Loucy (cell line): ENCODE data around the gene CRYZ.

Source experiments
- H2AFZ ChIP-seq: fragments of 200-600 bp; sonication (generic); 2 replicates; pipeline ENCODE4 v1.6.0; 2016; ENCODE audit warnings: antibody characterized with exemption, mild to moderate bottlenecking, low read length, moderate library complexity
- H3F3A ChIP-seq: fragments of 200-600 bp; 2 replicates; pipeline ENCODE4 v1.6.0; 2016; ENCODE audit warnings: antibody characterized with exemption, low read depth, mild to moderate bottlenecking
- H3K27me3 ChIP-seq: fragments of 200-600 bp; sonication (generic); 2 replicates; pipeline ENCODE4 v1.6.1; 2014; ENCODE audit warnings: low read length, mild to moderate bottlenecking; ENCODE audit not compliant: insufficient read depth, poor library complexity, severe bottlenecking
- H3K36me3 ChIP-seq: fragments of 200-600 bp; sonication (generic); 2 replicates; pipeline ENCODE4 v1.6.1; 2016; ENCODE audit warnings: low read length; ENCODE audit not compliant: insufficient read depth
- H3K4me1 ChIP-seq: fragments of 200-600 bp; sonication (generic); 2 replicates; pipeline ENCODE4 v1.5.1; 2014; ENCODE audit warnings: low read length, mild to moderate bottlenecking; ENCODE audit not compliant: insufficient read depth, poor library complexity, severe bottlenecking
- H3K4me2 ChIP-seq: fragments of 200-600 bp; sonication (generic); 2 replicates; pipeline ENCODE4 v1.6.0; 2014; ENCODE audit warnings: antibody characterized with exemption, low read length, low read depth, mild to moderate bottlenecking; ENCODE audit not compliant: poor library complexity, severe bottlenecking
- H3K4me3 ChIP-seq: fragments of 200-600 bp; sonication (generic); 2 replicates; pipeline ENCODE4 v1.5.1; 2014; ENCODE audit warnings: low read length, mild to moderate bottlenecking, mixed read lengths; ENCODE audit not compliant: poor library complexity, severe bottlenecking
- H3K79me2 ChIP-seq: fragments of 200-600 bp; sonication (generic); 2 replicates; pipeline ENCODE4 v1.6.1; 2014; ENCODE audit warnings: low read length; ENCODE audit not compliant: insufficient read depth
- H3K9ac ChIP-seq: fragments of 200-600 bp; sonication (generic); 2 replicates; pipeline ENCODE4 v1.6.0; 2014; ENCODE audit warnings: mild to moderate bottlenecking, low read depth, low read length, moderate library complexity; ENCODE audit not compliant: poor library complexity, severe bottlenecking
- H3K9me2 ChIP-seq: fragments of 200-600 bp; sonication (generic); replicated peaks from 2 replicates; pipeline ENCODE4 v1.6.1; 2016; ENCODE audit warnings: low read depth, low read length, mixed read lengths
- H3K9me3 ChIP-seq: fragments of 200-600 bp; sonication (generic); 2 replicates; pipeline ENCODE4 v1.6.1; 2014; ENCODE audit warnings: mild to moderate bottlenecking, antibody characterized with exemption, low read length, low read depth; ENCODE audit not compliant: insufficient read depth
- H4K20me1 ChIP-seq: fragments of 200-600 bp; sonication (generic); 2 replicates; pipeline ENCODE4 v1.6.0; 2014; ENCODE audit warnings: antibody characterized with exemption, low read length, mild to moderate bottlenecking; ENCODE audit not compliant: insufficient read depth, poor library complexity, severe bottlenecking
- CTCF ChIP-seq: fragments of 200-600 bp; sonication (generic); conservative IDR thresholded peaks from 2 replicates; pipeline ENCODE4 v1.5.1; 2014; ENCODE audit warnings: mild to moderate bottlenecking, antibody characterized with exemption, low read length
- EZH2phosphoT487 ChIP-seq: fragments of 200-600 bp; IDR thresholded peaks from 2 replicates; pipeline ENCODE4 v1.6.1; 2018; ENCODE audit warnings: antibody characterized with exemption, mild to moderate bottlenecking, moderate library complexity, borderline replicate concordance

CRYZ gene

GRCh38 chr1:74712881-74713280 is 20.0 kb downstream of the CRYZ start:
- peaks cover 25% of the 10 kb centered on the region; the same call in 1 of the 2 replicates for H3K36me3 ChIP-seq
- no peak for TF ChIP-seq CTCF
- no peak for TF ChIP-seq EZH2phosphoT487

GRCh38 chr1:74703386-74704182 is 29.3 kb downstream of the CRYZ start:
- Histone ChIP-seq H3K9me2 (no peaks in the 10 kb centered on the region), H3K79me2 (no peaks in the 10 kb centered on the region), H3F3A (no peaks in the 10 kb centered on the region), H4K20me1 (no peaks in the 10 kb centered on the region), H2AFZ (no peak overlapping the region), H3K9me3 (no peaks in the 10 kb centered on the region), H3K36me3 (peaks cover 36% of the 10 kb centered on the region; the same call in 1 of the 2 replicates), H3K27me3 (no peaks in the 10 kb centered on the region), H3K9ac (no peak overlapping the region), H3K4me3 (no peak overlapping the region), H3K4me2 (no peak overlapping the region), H3K4me1 (no peaks in the 10 kb centered on the region)
- TF ChIP-seq CTCF (no peak), EZH2phosphoT487 (no peak)

More at GRCh38 chr1:74712881-74713280, 20.0 kb downstream of the CRYZ start:
- Histone ChIP-seq H3K4me1 (no peaks in the 10 kb centered on the region), H3K79me2 (no peaks in the 10 kb centered on the region), H2AFZ (no peak overlapping the region), H3K9ac (no peak overlapping the region), H3K9me3 (no peaks in the 10 kb centered on the region), H4K20me1 (no peaks in the 10 kb centered on the region), H3K9me2 (no peaks in the 10 kb centered on the region), H3F3A (no peaks in the 10 kb centered on the region), H3K4me3 (no peak overlapping the region), H3K27me3 (no peaks in the 10 kb centered on the region), H3K4me2 (no peak overlapping the region)

DNA sequence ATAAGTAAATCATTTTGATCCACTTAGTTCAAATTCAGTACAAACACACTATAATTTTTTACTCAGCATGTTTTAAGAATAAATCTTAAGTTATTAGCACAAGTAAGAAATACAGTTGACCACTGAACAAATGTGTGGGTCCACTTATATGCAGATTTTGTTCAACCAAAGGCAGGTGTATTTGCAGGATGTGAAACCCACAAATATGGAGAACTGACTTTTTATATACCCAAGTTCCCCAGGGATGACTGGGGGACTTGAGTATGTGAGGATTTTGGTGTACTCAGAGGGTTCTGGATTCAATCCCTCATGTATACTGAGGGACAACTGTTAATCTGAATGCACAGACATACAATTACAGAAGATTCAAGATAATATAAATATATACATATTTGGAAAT is 33.5 kb downstream of the CRYZ start:
- Histone ChIP-seq H3K27me3 (no peaks in the 10 kb centered on the region), H3K36me3 (peaks cover 11% of the 10 kb centered on the region; the same call in 1 of the 2 replicates), H3K79me2 (no peaks in the 10 kb centered on the region), H4K20me1 (no peaks in the 10 kb centered on the region), H3K9ac (no peak overlapping the region), H3K9me3 (no peaks in the 10 kb centered on the region), H3K4me1 (no peaks in the 10 kb centered on the region), H3K4me3 (no peak overlapping the region), H3K4me2 (no peak overlapping the region), H2AFZ (no peak overlapping the region), H3K9me2 (no peaks in the 10 kb centered on the region), H3F3A (no peaks in the 10 kb centered on the region)
- no peak for TF ChIP-seq CTCF
- TF ChIP-seq EZH2phosphoT487, result no peak
